ENCODE measurements around the gene XYLT2.

DNA sequence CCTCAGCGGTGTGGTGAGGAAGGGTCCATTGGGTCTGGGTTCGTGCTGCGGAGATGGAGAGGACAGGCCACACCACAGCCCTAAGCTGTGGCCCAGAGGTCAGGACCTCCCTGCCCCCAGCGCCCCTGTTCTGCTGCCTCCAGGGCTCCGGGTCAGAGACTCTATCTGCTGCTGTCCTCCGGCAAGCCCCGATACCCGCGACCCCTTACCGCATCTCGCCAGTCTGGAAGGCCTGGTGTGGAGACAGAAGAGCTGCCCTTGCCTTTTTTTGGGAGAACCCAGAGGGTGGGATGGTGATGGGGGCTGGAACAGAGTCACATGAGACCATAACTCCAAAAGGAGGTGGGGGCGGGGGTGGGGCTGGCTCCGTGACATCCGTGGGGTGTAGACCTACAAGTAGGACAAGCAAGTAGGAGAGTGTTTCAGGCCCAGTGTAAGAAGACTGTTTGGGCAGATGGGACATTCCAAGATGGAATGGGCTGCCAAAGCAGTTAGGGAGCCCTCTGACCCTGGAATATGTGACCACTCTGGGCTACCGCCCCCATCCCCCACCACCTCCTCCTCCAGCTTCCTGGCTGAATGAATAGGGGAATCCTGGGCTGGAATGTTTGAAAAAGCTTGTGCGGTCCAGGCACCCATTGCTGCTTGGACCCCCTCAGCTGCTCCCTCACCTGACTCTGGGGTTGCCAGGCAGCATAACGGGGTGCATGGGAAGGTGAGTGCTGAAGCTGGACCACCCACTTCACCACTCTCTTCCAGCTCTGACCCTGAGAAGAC lies 1.4 kb downstream of the XYLT2 start:
- no peak for TF ChIP-seq POLR2A (IDR thresholded peaks at IDR 0.05; ENCODE audit: low read depth, low read length)
- TF ChIP-seq, protein P1, sequence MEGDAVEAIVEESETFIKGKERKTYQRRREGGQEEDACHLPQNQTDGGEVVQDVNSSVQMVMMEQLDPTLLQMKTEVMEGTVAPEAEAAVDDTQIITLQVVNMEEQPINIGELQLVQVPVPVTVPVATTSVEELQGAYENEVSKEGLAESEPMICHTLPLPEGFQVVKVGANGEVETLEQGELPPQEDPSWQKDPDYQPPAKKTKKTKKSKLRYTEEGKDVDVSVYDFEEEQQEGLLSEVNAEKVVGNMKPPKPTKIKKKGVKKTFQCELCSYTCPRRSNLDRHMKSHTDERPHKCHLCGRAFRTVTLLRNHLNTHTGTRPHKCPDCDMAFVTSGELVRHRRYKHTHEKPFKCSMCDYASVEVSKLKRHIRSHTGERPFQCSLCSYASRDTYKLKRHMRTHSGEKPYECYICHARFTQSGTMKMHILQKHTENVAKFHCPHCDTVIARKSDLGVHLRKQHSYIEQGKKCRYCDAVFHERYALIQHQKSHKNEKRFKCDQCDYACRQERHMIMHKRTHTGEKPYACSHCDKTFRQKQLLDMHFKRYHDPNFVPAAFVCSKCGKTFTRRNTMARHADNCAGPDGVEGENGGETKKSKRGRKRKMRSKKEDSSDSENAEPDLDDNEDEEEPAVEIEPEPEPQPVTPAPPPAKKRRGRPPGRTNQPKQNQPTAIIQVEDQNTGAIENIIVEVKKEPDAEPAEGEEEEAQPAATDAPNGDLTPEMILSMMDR (IDR thresholded peaks at IDR 0.05; ENCODE audit: extremely low read depth in 1 of 2, insufficient read depth in 1 of 2, low read depth in 1 of 2, low read length in 2 of 2), result no peak
- no peak for TF ChIP-seq POLR2AphosphoS5 (IDR thresholded peaks at IDR 0.05; ENCODE audit: insufficient read depth, low read depth, low read length)
- no peak for TF ChIP-seq EZH2 (IDR thresholded peaks at IDR 0.05; ENCODE audit: borderline replicate concordance, low read depth, low read length, severe bottlenecking)
- TF ChIP-seq FOS (IDR thresholded peaks at IDR 0.05; ENCODE audit: borderline replicate concordance, insufficient read depth, low read length), result no peak
